Activated CD4-positive, CD25-positive, alpha-beta regulatory T cell treated with anti-CD3 and anti-CD28 coated beads, Interleukin-2, amount 50 U/mL, for 16 hours (primary cell): Measurements from ENCODE around the gene LIN37.

Experiments used
- DNase-seq: peaks from one replicate; pipeline ENCODE4 v3.0.0-alpha.2; 2020; ENCODE audit warnings: low read depth, low spot score

Gene LIN37

GRCh38 chr19:35734889-35735288 lies 13.5 kb upstream of the LIN37 start:
- no peak for DNase-seq

- DNase-seq: no peak
Measured at GRCh38 chr19:35736913-35737886, 11.2 kb upstream of the LIN37 start.

- DNase-seq: no peak
Measured at GRCh38 chr19:35738021-35738886, 10.1 kb upstream of the LIN37 start.

GRCh38 chr19:35738887-35739229 lies 9.5 kb upstream of the LIN37 start:
- no peak for DNase-seq

GRCh38 chr19:35739275-35740107 lies 8.9 kb upstream of the LIN37 start:
- no peak for DNase-seq

- DNase-seq: no peak
Measured at GRCh38 chr19:35740108-35740422, 8.3 kb upstream of the LIN37 start.

GRCh38 chr19:35740423-35741202 lies 7.8 kb upstream of the LIN37 start:
- DNase-seq: peak; percentile 91

GRCh38 chr19:35741203-35741515 lies 7.2 kb upstream of the LIN37 start:
- DNase-seq: no peak

- peak; percentile 50 for DNase-seq
Measured at GRCh38 chr19:35742121-35742724, 6.2 kb upstream of the LIN37 start, which contains the start of gene IGFLR1. Gene IGFLR1 (minus strand): TSS chr19:35742452. CDS start chr19:35741180, 1,272 bp downstream.

- DNase-seq: no peak
Measured at GRCh38 chr19:35743640-35744429, 4.5 kb upstream of the LIN37 start.

GRCh38 chr19:35744430-35745327 lies 3.7 kb upstream of the LIN37 start:
- DNase-seq: peak; percentile 90

- DNase-seq: peak; percentile 95
Measured at GRCh38 chr19:35745328-35746086, 2.9 kb upstream of the LIN37 start, which contains the start of the genes PSENEN and U2AF1L4. Gene PSENEN (plus strand): TSS chr19:35745651. CDS start chr19:35745931, 280 bp downstream. Gene U2AF1L4 (minus strand): TSS chr19:35745418. CDS start chr19:35745391, 27 bp downstream.

- DNase-seq: no peak
Measured at GRCh38 chr19:35746087-35746462, 2.3 kb upstream of the LIN37 start.

GRCh38 chr19:35746531-35746930 lies 1.8 kb upstream of the LIN37 start:
- DNase-seq: no peak

GRCh38 chr19:35750167-35750566 lies 1.8 kb downstream of the LIN37 start:
- no peak for DNase-seq

GRCh38 chr19:35751839-35752745 lies 3.7 kb downstream of the LIN37 start:
- no peak for DNase-seq
